ENCODE measurements around the gene MIER2.

The MIER2 gene

GRCh38 chr19:371501-372168, 27.0 kb upstream of the MIER2 start:
- H2AFZ ChIP-seq (ENCODE audit: low read depth) = no peak overlapping the region
- H3K4me2 ChIP-seq = no peak overlapping the region
- no peaks in the 10 kb centered on the region for H3K4me1 ChIP-seq (ENCODE audit: low read depth, poor library complexity, severe bottlenecking)
- no peak overlapping the region for H3K27ac ChIP-seq
- no peak for TF ChIP-seq CTCF (conservative IDR thresholded peaks at IDR 0.05; ENCODE audit: low read depth, low read length)
- no peaks in the 10 kb centered on the region for H3K36me3 ChIP-seq (ENCODE audit: insufficient read depth)
- no peaks in the 10 kb centered on the region for H4K20me1 ChIP-seq (ENCODE audit: insufficient read depth)
- peaks cover 87% of the 10 kb centered on the region for H3K27me3 ChIP-seq (ENCODE audit: insufficient read depth, low read depth)
- no peaks in the 10 kb centered on the region for H3K79me2 ChIP-seq (ENCODE audit: insufficient read depth, low read depth)
- no peak overlapping the region for H3K4me3 ChIP-seq (IDR thresholded peaks at IDR 0.05; ENCODE audit: insufficient read depth, low read depth, low read length)
- no peak overlapping the region for H3K9ac ChIP-seq

- Histone ChIP-seq H3K4me3 (IDR thresholded peaks at IDR 0.05; ENCODE audit: insufficient read depth, low read depth, low read length) (no peak overlapping the region), H3K9ac (no peak overlapping the region), H4K20me1 (ENCODE audit: insufficient read depth) (no peaks in the 10 kb centered on the region), H3K79me2 (ENCODE audit: insufficient read depth, low read depth) (no peaks in the 10 kb centered on the region), H3K36me3 (ENCODE audit: insufficient read depth) (no peaks in the 10 kb centered on the region), H3K27me3 (ENCODE audit: insufficient read depth, low read depth) (peaks cover 88% of the 10 kb centered on the region), H3K27ac (no peak overlapping the region), H3K4me1 (ENCODE audit: low read depth, poor library complexity, severe bottlenecking) (no peaks in the 10 kb centered on the region), H2AFZ (ENCODE audit: low read depth) (no peak overlapping the region), H3K4me2 (no peak overlapping the region)
- TF ChIP-seq CTCF (conservative IDR thresholded peaks at IDR 0.05; ENCODE audit: low read depth, low read length) = no peak
Observed at GRCh38 chr19:370641-371330, 26.2 kb upstream of the MIER2 start.

GRCh38 chr19:369876-370275, 25.3 kb upstream of the MIER2 start:
- H3K36me3 ChIP-seq (ENCODE audit: insufficient read depth) = no peaks in the 10 kb centered on the region

GRCh38 chr19:369256-369655, 24.7 kb upstream of the MIER2 start:
- Histone ChIP-seq H3K9ac (no peak overlapping the region), H3K36me3 (ENCODE audit: insufficient read depth) (no peaks in the 10 kb centered on the region), H3K27me3 (ENCODE audit: insufficient read depth, low read depth) (peaks cover 86% of the 10 kb centered on the region), H2AFZ (ENCODE audit: low read depth) (no peak overlapping the region), H3K4me2 (no peak overlapping the region), H3K4me1 (ENCODE audit: low read depth, poor library complexity, severe bottlenecking) (no peaks in the 10 kb centered on the region), H3K79me2 (ENCODE audit: insufficient read depth, low read depth) (no peaks in the 10 kb centered on the region), H3K27ac (no peak overlapping the region), H3K4me3 (IDR thresholded peaks at IDR 0.05; ENCODE audit: insufficient read depth, low read depth, low read length) (no peak overlapping the region), H4K20me1 (ENCODE audit: insufficient read depth) (no peaks in the 10 kb centered on the region)
- no peak for TF ChIP-seq CTCF (conservative IDR thresholded peaks at IDR 0.05; ENCODE audit: low read depth, low read length)

More at GRCh38 chr19:369876-370275, 25.3 kb upstream of the MIER2 start:
- no peaks in the 10 kb centered on the region for H3K4me1 ChIP-seq (ENCODE audit: low read depth, poor library complexity, severe bottlenecking)
- no peak overlapping the region for H3K27ac ChIP-seq
- peaks cover 88% of the 10 kb centered on the region for H3K27me3 ChIP-seq (ENCODE audit: insufficient read depth, low read depth)
- H3K4me2 ChIP-seq = no peak overlapping the region
- H3K79me2 ChIP-seq (ENCODE audit: insufficient read depth, low read depth) = no peaks in the 10 kb centered on the region
- no peak overlapping the region for H2AFZ ChIP-seq (ENCODE audit: low read depth)
- no peak overlapping the region for H3K9ac ChIP-seq
- TF ChIP-seq CTCF (conservative IDR thresholded peaks at IDR 0.05; ENCODE audit: low read depth, low read length) = no peak
- no peaks in the 10 kb centered on the region for H4K20me1 ChIP-seq (ENCODE audit: insufficient read depth)
- no peak overlapping the region for H3K4me3 ChIP-seq (IDR thresholded peaks at IDR 0.05; ENCODE audit: insufficient read depth, low read depth, low read length)
